ENCODE measurements around the gene CD93.

Gene CD93

GRCh38 chr20:23120261-23120660 is 34.1 kb upstream of the CD93 start:
- DNase-seq (ENCODE audit: low read depth): no peak

DNA sequence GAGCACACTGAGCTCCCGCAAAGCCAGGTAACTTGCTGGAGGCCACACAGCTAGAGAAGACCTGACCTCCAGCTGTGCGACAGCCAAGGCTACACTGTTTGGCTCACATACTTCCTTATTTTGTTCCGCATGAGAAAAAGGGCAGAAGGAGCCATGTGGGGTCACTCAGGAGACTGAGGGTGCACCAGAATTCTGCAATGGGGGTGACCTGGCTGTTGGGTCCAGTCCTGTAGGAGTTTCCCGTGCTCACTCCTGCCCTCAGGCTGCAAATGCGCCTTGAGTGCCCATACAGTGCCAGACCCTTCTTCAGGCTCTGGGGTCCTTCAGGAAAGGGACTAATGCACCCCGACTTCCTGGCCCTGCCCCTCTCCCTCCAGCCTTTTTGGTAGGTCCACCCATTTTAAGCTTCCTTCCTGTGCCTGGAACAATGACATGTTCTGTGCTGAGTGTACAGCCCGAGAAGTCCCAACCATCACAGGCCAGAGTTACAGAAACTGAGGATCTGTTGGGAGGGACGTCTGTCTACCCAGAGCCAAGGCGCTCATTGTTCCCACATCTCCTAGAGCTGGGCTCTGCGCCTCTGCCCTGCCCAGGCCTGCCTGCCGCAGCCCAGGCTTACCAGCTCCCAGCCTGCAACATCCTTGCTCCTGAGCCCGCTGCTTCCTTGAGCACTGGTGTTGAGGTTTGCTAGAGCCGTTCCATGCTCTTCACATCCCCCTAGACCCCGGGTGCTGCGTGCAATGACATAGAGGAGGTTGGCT is 33.5 kb upstream of the CD93 start:
- DNase-seq (ENCODE audit: low read depth): no peak

- DNase-seq (ENCODE audit: low read depth): no peak
Measured at GRCh38 chr20:23118766-23119165, 32.6 kb upstream of the CD93 start.

- no peak for DNase-seq (ENCODE audit: low read depth)
Measured at GRCh38 chr20:23118144-23118543, 32.0 kb upstream of the CD93 start.

DNA sequence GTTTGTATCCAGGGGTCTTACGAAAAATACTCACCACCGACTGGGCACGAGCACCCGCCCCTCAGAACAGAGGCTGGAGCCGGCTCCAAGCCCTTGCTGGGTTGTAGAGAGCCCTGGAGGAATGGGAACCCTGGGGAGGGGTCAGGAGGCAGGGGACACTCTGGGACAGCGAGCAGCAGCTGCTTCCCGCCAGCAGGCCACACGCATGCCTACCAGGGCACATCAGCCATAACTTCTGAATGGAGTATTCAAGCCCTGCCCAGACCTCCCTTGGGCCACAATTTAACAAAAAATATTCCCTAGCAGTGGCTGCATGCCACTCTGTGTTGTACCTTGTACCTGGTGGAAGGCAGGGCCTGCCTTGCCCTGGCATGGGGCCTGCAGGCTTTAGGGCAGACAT is 31.6 kb upstream of the CD93 start:
- no peak for DNase-seq (ENCODE audit: low read depth)

DNA sequence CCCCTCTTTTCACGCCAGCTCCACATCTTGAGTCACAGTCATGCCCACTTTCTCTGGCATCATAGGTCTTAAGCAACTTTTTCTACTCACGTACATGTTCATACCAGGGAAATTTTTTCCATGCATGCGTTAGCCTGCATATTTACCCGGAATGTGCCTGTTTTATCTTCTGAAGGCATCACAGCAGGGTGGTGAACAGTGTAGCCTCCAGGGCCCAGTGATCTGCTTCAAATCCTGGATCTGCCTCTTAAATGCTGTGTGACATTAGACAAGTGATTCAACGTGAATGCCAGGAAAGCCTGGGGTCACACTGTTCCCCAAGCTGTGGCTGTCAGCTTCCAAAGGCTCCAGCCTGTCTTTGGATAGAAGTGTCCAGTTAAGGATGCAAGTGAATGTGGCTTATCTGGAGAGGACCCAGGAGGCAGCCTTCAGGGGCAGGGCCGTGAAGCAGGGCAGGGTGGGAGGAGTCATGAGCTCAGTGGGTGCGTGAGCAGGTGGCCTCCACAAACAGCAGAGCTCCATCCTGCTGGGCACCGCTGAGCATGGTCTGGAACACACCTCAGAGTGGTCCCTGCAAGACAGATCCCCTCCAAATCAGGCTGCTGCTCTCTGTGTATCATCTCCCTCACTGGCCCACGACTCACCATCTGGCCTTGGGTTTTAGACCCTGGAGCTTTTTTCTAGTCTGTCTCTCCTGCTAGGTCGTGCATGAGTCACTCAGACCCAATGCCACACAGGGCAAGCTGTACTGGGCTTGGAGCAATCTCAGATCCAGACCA is 30.4 kb upstream of the CD93 start:
- DNase-seq (ENCODE audit: low read depth): peak; percentile 73

GRCh38 chr20:23115822-23116221 is 29.7 kb upstream of the CD93 start:
- no peak for DNase-seq (ENCODE audit: low read depth)

DNA sequence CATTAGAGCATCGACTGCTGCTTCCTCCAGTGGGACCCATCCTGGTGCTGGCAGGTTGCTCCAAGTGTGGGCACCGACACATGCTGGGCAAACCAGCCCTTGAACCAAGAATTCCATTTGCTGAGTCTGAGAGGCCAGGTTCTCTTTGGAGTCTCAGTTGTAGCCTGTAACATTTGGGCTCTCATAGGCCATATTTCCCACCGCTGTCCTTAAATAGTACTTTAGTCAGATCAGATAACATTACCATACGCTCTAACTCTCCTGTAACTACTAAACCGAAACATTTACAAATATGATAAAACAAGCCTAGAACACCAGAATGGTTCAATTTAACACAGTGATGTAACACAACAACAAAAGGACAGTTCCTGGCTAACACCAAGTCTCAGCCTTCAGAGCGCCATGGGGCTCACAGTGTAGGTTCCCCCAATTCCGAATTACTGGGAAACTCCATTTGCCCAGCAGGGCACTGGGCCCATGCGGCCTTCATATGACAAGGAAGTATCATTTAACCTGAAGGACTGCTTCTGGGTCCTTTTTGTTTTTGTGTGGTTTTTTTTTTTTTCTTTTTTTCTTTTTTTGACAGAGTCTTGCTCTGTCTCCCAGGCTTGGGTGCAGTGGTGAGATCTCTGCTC is 28.4 kb upstream of the CD93 start:
- DNase-seq (ENCODE audit: low read depth): no peak

DNA sequence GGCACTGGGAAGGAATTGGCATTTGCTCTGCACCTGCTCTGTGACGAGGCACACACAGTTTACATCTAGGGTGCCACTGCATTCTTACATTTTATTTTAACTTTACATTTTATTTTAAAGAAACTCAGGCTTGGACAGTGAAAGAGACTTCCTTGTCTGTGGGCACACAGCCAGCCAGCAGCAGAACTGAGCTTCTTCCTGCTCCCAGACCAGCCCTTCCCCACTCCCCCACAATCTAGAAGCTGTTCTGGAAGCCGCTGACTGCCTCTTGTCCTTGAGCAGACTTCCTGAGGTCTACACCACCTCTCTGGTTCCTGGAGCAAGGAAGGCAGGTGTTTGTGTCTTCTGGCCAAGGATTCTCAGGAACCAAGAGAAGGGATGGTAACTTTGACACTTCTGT is 27.9 kb upstream of the CD93 start:
- DNase-seq (ENCODE audit: low read depth): no peak

DNA sequence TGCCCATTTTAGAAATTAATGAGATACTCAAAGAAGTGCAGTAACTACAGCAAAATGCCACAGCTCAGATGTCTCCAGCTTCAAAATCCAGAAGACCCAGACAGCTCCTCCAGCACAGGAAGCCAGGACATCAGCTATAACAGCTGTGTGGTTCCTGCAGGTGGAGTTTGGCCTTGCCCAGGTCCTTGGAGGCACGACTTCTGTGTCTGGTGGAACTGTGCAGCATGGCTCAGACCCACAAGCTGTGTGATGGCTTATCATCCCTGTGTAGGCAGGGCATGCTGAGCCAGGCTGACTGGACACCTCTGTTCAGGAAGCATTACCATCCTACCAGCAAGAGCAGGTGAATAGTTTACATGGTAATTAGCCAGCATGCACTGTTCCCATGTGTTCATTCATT is 26.5 kb upstream of the CD93 start:
- no peak for DNase-seq (ENCODE audit: low read depth)

- DNase-seq (ENCODE audit: low read depth): no peak
Measured at GRCh38 chr20:23111944-23112342, 25.8 kb upstream of the CD93 start.

- no peak for DNase-seq (ENCODE audit: low read depth)
Measured at GRCh38 chr20:23111307-23111943, 25.3 kb upstream of the CD93 start.

- no peak for DNase-seq (ENCODE audit: low read depth)
Measured at GRCh38 chr20:23108871-23109270, 22.7 kb upstream of the CD93 start.

- DNase-seq (ENCODE audit: low read depth): no peak
Measured at GRCh38 chr20:23107466-23107865, 21.3 kb upstream of the CD93 start.

DNA sequence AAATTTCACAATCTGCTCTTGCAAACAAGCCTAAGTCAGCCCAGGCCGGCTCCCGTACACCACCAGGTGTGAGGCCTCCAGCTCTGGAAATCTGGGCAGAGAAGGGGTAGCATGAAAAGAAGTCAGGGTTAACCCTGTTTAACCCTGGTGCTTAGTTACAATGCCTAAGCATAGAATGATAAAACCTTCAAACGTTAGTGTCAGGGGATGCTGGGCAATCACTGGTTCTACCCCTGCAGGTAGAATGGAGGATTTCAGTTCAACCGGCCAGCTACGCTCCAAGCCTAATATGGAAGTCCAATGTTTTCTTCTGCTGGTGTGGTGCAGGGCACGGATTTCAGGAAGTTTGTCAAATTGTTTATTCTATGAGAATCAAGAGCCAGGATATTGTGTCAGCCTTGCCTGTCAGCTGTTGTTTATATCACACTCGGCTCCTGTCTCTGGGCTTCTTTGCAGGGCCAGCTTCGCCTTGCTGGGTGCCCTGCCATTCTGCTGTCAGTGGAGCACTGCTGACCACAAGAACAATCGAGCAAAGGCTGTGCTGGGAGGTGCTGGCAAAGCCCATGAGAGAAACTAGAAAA is 20.2 kb upstream of the CD93 start:
- no peak for DNase-seq (ENCODE audit: low read depth)

- DNase-seq (ENCODE audit: low read depth): no peak
Measured at GRCh38 chr20:23105193-23105592, 19.1 kb upstream of the CD93 start.

DNA sequence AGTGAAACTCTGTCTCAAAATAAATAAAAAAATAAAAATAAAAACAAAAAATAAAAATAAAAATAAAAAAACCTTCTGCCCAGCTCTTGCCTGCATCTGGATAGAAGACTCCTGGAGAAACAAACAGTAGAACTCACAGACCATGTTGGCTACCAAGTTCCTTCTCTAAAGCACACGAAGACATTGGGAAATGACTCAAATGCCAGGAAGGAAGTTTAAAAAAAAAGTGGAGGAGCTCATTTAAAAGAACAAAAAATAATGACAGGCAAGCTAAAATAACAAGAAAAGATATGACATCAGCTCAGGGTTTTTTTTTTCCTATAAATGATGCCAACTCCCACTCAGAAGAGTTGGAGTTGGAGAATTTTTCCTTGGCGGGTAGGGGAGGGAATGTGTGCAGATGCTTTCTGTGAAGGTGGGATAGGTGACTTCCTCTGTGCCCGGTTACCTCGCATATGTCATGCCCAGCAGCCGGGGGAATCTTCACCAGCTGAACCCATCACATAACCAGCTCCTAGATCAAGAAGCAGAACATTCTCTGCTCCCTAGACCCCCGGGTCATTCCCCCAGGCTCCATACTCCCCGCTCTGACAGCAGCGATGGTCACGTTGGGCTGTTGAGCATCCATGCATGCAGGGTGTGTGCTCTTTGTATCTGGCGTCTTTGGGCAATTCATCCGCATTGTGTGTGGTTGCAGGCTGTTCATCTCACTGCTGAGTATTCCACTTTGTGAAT is 17.3 kb upstream of the CD93 start:
- no peak for DNase-seq (ENCODE audit: low read depth)

DNA sequence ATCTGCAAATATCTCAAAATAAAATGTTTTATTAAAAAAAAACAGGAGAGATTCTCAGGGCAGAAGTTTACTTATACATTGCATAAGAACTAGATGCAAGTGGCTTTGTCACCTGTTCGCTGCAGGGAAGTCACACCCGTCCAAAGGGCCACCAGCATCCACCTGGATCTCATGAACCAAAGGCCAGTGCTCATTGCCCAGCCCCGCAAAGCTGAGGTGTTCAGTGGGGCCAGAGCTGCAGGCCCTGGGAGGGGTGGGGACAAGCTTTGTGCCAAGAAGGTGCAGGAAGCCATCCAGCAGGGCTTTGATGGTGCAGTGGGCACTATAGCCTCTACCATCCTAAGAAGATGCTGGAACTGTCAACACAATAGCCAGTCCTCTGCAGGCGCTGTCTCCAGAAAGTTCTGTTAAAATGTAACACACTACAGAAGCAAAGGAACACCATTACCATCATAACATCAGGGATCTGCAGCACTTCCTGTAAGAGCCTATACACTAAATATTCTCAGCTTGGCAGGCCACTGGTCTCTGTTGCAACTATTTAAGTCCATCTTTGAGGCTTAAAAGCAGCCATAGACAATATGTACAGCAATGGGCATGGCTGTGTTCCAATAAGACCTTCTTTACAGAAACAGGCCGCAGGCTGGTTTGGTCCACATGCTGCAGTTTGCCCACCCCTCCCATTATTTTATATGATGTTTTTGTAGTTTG is 15.7 kb upstream of the CD93 start:
- no peak for DNase-seq (ENCODE audit: low read depth)

DNA sequence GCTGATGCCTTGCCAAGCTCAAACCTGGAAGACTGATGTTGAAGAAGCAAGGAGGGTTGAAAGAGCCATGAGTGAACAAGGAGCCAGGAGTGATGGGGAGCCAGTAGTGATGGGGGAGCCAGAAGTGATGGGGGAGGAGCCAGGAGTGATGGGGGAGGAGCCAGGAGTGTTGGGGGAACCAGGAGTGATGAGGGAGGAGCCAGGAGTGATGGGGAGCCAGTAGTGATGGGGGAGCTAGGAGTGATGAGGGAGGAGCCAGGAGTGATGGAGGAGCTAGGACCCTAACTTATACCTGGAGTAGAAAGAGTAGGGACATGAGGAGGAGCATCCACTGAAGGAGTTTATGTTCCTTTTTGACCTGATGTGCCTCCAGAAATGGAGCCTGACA is 14.6 kb upstream of the CD93 start:
- no peak for DNase-seq (ENCODE audit: low read depth)

- DNase-seq (ENCODE audit: low read depth): no peak
Measured at GRCh38 chr20:23099791-23100719, 13.9 kb upstream of the CD93 start.

All from EH (cell line).